B cell (primary cell): ENCODE results near the gene DIPK1A.

Experiments
- CTCF ChIP-seq: fragments of 200-600 bp; IDR thresholded peaks from one replicate; pipeline ENCODE4 v1.8.0; 2022; ENCODE audit warnings: antibody characterized with exemption, mild to moderate bottlenecking
- EZH2 ChIP-seq: IDR thresholded peaks from 2 replicates; pipeline ENCODE4 v1.6.1; 2012; ENCODE audit warnings: borderline replicate concordance, low read depth, mild to moderate bottlenecking, moderate library complexity, low read length; ENCODE audit not compliant: insufficient read depth, poor library complexity, severe bottlenecking

GRCh38 chr1:92992877-92993276, 31.6 kb upstream of the DIPK1A start:
- TF ChIP-seq CTCF (no peak), EZH2 (no peak)
